ENCODE measurements around the gene SMIM44.

SMIM44 gene

GRCh38 chr19:3522421-3523360 is 39.5 kb upstream of the SMIM44 start:
- DNase-seq (ENCODE audit: low spot score in 2 of 2) (no peak), ATAC-seq (no peak)
- H3K36me3 Mint-ChIP-seq: peaks cover 45% of the 10 kb centered on the region
- peak overlapping the region; percentile 61 for H3K27ac Mint-ChIP-seq
- H3K4me3 Mint-ChIP-seq: no peak overlapping the region
- H3K9me3 Mint-ChIP-seq: no peaks in the 10 kb centered on the region
- H3K4me1 Mint-ChIP-seq: peaks cover 21% of the 10 kb centered on the region

- ATAC-seq: no peak
- H3K27ac Mint-ChIP-seq: no peak overlapping the region
These were observed 37.8 kb upstream of the SMIM44 start for GRCh38 chr19:3521104-3521445.

GRCh38 chr19:3520166-3521103 is 37.2 kb upstream of the SMIM44 start:
- Mint-ChIP-seq H3K4me3 (no peak overlapping the region), H3K27ac (peak overlapping the region; percentile 20), H3K36me3 (peaks cover 38% of the 10 kb centered on the region), H3K9me3 (no peaks in the 10 kb centered on the region), H3K4me1 (peaks cover 35% of the 10 kb centered on the region)
- DNase-seq (ENCODE audit: low spot score in 2 of 2) (no peak), ATAC-seq (no peak)

More at GRCh38 chr19:3521104-3521445, 37.8 kb upstream of the SMIM44 start:
- Mint-ChIP-seq H3K4me1 (peaks cover 32% of the 10 kb centered on the region), H3K4me3 (no peak overlapping the region), H3K36me3 (peaks cover 38% of the 10 kb centered on the region), H3K9me3 (no peaks in the 10 kb centered on the region)
- no peak for DNase-seq (ENCODE audit: low spot score in 2 of 2)

GRCh38 chr19:3519126-3519525 is 35.9 kb upstream of the SMIM44 start:
- DNase-seq (ENCODE audit: low spot score in 2 of 2): no peak
- Mint-ChIP-seq H3K4me3 (no peak overlapping the region), H3K27ac (no peak overlapping the region), H3K9me3 (no peaks in the 10 kb centered on the region), H3K36me3 (peaks cover 34% of the 10 kb centered on the region), H3K4me1 (peaks cover 41% of the 10 kb centered on the region)
- ATAC-seq: no peak

GRCh38 chr19:3518659-3519058 is 35.4 kb upstream of the SMIM44 start:
- ATAC-seq: no peak

GRCh38 chr19:3518255-3518654 is 35.0 kb upstream of the SMIM44 start:
- Mint-ChIP-seq H3K36me3 (peaks cover 27% of the 10 kb centered on the region), H3K4me3 (no peak overlapping the region), H3K9me3 (no peaks in the 10 kb centered on the region), H3K4me1 (peaks cover 41% of the 10 kb centered on the region), H3K27ac (no peak overlapping the region)
- no peak for ATAC-seq
- no peak for DNase-seq (ENCODE audit: low spot score in 2 of 2)

More at GRCh38 chr19:3518659-3519058, 35.4 kb upstream of the SMIM44 start:
- Mint-ChIP-seq H3K4me3 (no peak overlapping the region), H3K9me3 (no peaks in the 10 kb centered on the region), H3K27ac (no peak overlapping the region), H3K4me1 (peaks cover 41% of the 10 kb centered on the region), H3K36me3 (peaks cover 31% of the 10 kb centered on the region)
- no peak for DNase-seq (ENCODE audit: low spot score in 2 of 2)

GRCh38 chr19:3517638-3518037 is 34.4 kb upstream of the SMIM44 start:
- no peak overlapping the region for H3K27ac Mint-ChIP-seq
- H3K4me1 Mint-ChIP-seq: peaks cover 42% of the 10 kb centered on the region
- H3K9me3 Mint-ChIP-seq: no peaks in the 10 kb centered on the region
- H3K4me3 Mint-ChIP-seq: no peak overlapping the region
- H3K36me3 Mint-ChIP-seq: peaks cover 27% of the 10 kb centered on the region
- ATAC-seq (no peak), DNase-seq (ENCODE audit: low spot score in 2 of 2) (no peak)

- peaks cover 46% of the 10 kb centered on the region for H3K4me1 Mint-ChIP-seq
- H3K9me3 Mint-ChIP-seq: no peaks in the 10 kb centered on the region
- H3K4me3 Mint-ChIP-seq: no peak overlapping the region
- peaks cover 29% of the 10 kb centered on the region for H3K36me3 Mint-ChIP-seq
- no peak for DNase-seq (ENCODE audit: low spot score in 2 of 2)
- ATAC-seq: peak; percentile 68
- H3K27ac Mint-ChIP-seq: peak overlapping the region; percentile 76
These were observed 33.5 kb upstream of the SMIM44 start for GRCh38 chr19:3516675-3517207.

- ATAC-seq (no peak), DNase-seq (ENCODE audit: low spot score in 2 of 2) (no peak)
- peaks cover 50% of the 10 kb centered on the region for H3K4me1 Mint-ChIP-seq
- H3K9me3 Mint-ChIP-seq: no peaks in the 10 kb centered on the region
- peaks cover 30% of the 10 kb centered on the region for H3K36me3 Mint-ChIP-seq
- no peak overlapping the region for H3K4me3 Mint-ChIP-seq
- peak overlapping the region; percentile 76 for H3K27ac Mint-ChIP-seq
These were observed 32.7 kb upstream of the SMIM44 start for GRCh38 chr19:3515891-3516422.

- peaks cover 33% of the 10 kb centered on the region for H3K36me3 Mint-ChIP-seq
- H3K9me3 Mint-ChIP-seq: no peaks in the 10 kb centered on the region
- ATAC-seq: no peak
- H3K4me1 Mint-ChIP-seq: peaks cover 56% of the 10 kb centered on the region
- peak overlapping the region; percentile 68 for H3K27ac Mint-ChIP-seq
- H3K4me3 Mint-ChIP-seq: no peak overlapping the region
- no peak for DNase-seq (ENCODE audit: low spot score in 2 of 2)
These were observed 31.7 kb upstream of the SMIM44 start for GRCh38 chr19:3514930-3515329.

- no peak overlapping the region for H3K27ac Mint-ChIP-seq
- ATAC-seq (no peak), DNase-seq (ENCODE audit: low spot score in 2 of 2) (no peak)
- H3K4me1 Mint-ChIP-seq: peaks cover 65% of the 10 kb centered on the region
- no peaks in the 10 kb centered on the region for H3K9me3 Mint-ChIP-seq
- H3K4me3 Mint-ChIP-seq: no peak overlapping the region
- peaks cover 46% of the 10 kb centered on the region for H3K36me3 Mint-ChIP-seq
These were observed 30.2 kb upstream of the SMIM44 start for GRCh38 chr19:3513229-3514140.

- DNase-seq (ENCODE audit: low spot score in 2 of 2) (no peak), ATAC-seq (no peak)
- no peak overlapping the region for H3K27ac Mint-ChIP-seq
- H3K4me1 Mint-ChIP-seq: peaks cover 69% of the 10 kb centered on the region
- peaks cover 47% of the 10 kb centered on the region for H3K36me3 Mint-ChIP-seq
- H3K9me3 Mint-ChIP-seq: no peaks in the 10 kb centered on the region
- H3K4me3 Mint-ChIP-seq: no peak overlapping the region
These were observed 29.5 kb upstream of the SMIM44 start for GRCh38 chr19:3512562-3513228.

GRCh38 chr19:3511506-3512251 is 28.4 kb upstream of the SMIM44 start:
- H3K4me3 Mint-ChIP-seq: no peak overlapping the region
- H3K36me3 Mint-ChIP-seq: peaks cover 57% of the 10 kb centered on the region
- H3K4me1 Mint-ChIP-seq: peaks cover 74% of the 10 kb centered on the region
- no peak for DNase-seq (ENCODE audit: low spot score in 2 of 2)
- no peak for ATAC-seq
- no peaks in the 10 kb centered on the region for H3K9me3 Mint-ChIP-seq
- peak overlapping the region; percentile 26 for H3K27ac Mint-ChIP-seq
